CD4-positive, CD25-positive, alpha-beta regulatory T cell (primary cell): ENCODE measurements around the gene FAP. TPM values are rescaled to one million over a fixed set of nuclear protein-coding genes. Genes with fewer than 3 reads are reported as not detected.
A peak's percentile ranks its signal among the peaks of the same experiment; 100 is the strongest.

Experiments used
- ATAC-seq, 2 donors: fragments of 150-1000 bp; cut with Tn5 transposase; one replicate each; pipeline ENCODE4 v1.10.0; 2021; ENCODE audit warnings: low read depth in 2 of 2, moderate number of reproducible peaks in 2 of 2, moderate library complexity in 1 of 2
- DNase-seq, 3 donors: peaks; one replicate each; pipeline versions ENCODE4 v3.0.0 to v3.0.0-alpha.2; 2012 to 2022; ENCODE audit warnings: mixed read lengths in 1 of 3
- H3K27ac ChIP-seq: one replicate; pipeline ENCODE4 v1.7.0; 2013; ENCODE audit warnings: mild to moderate bottlenecking, low read length; ENCODE audit not compliant: insufficient read depth, poor library complexity, severe bottlenecking
- H3K27me3 ChIP-seq: one replicate; pipeline ENCODE4 v1.7.0; 2013; ENCODE audit warnings: low read length; ENCODE audit not compliant: control insufficient read depth, insufficient read depth
- H3K36me3 ChIP-seq: one replicate; pipeline ENCODE4 v1.7.0; 2013; ENCODE audit warnings: mild to moderate bottlenecking, low read length, moderate library complexity; ENCODE audit not compliant: control insufficient read depth, insufficient read depth
- H3K4me1 ChIP-seq: 2 replicates; pipeline ENCODE4 v1.7.0; 2013; ENCODE audit warnings: mild to moderate bottlenecking, low read length; ENCODE audit not compliant: insufficient read depth, control insufficient read depth, poor library complexity, severe bottlenecking
- H3K4me3 ChIP-seq: one replicate; pipeline ENCODE4 v1.7.0; 2013; ENCODE audit warnings: low read depth, mild to moderate bottlenecking, low read length, moderate library complexity
- H3K9me3 ChIP-seq, 2 experiments: 1 replicate in 1 of 2; 2 replicates in 1 of 2; pipeline ENCODE4 v1.7.0; 2013; ENCODE audit warnings: low read length in 2 of 2, mild to moderate bottlenecking in 1 of 2, moderate library complexity in 1 of 2; ENCODE audit not compliant: control insufficient read depth in 2 of 2
- H3K27ac Mint-ChIP-seq, 3 donors: one replicate each; pipeline ENCODE4 v1.8.0; 2020 to 2022; ENCODE audit warnings: mild to moderate bottlenecking in 3 of 3, mixed read lengths in 3 of 3, moderate library complexity in 2 of 3
- H3K27me3 Mint-ChIP-seq: one replicate; pipeline ENCODE4 v1.8.0; 2022; ENCODE audit warnings: mild to moderate bottlenecking, mixed read lengths
- H3K36me3 Mint-ChIP-seq: one replicate; pipeline ENCODE4 v1.8.0; 2020; ENCODE audit warnings: mixed read lengths
- H3K4me1 Mint-ChIP-seq, 4 donors: one replicate each; pipeline ENCODE4 v1.8.0; 2020 to 2022; ENCODE audit warnings: mixed read lengths in 4 of 4, mild to moderate bottlenecking in 1 of 4
- H3K4me3 Mint-ChIP-seq, 4 donors: one replicate each; pipeline ENCODE4 v1.8.0; 2020 to 2022; ENCODE audit warnings: mild to moderate bottlenecking in 4 of 4, mixed read lengths in 4 of 4, moderate library complexity in 3 of 4
- H3K9me3 Mint-ChIP-seq, 7 donors: one replicate each; pipeline ENCODE4 v1.8.0; 2020 to 2022; ENCODE audit warnings: mixed read lengths in 7 of 7, mild to moderate bottlenecking in 3 of 7, moderate library complexity in 2 of 7
- polyA plus RNA-seq, 4 donors: library from polyadenylated mRNA; unstranded; fragments of 300-500 nt; fragmentation: Illumina TruSeq; gene quantifications; one replicate each; pipeline ENCODE4 v1.2.3, GENCODE V29; 2021
- total RNA-seq: library from RNA; stranded (reverse); gene quantifications from one replicate; pipeline ENCODE4 v1.2.3, GENCODE V29; 2022

FAP gene
- total and polyA plus RNA-seq, 5 donors from 2014 or later, result not detected

DNA sequence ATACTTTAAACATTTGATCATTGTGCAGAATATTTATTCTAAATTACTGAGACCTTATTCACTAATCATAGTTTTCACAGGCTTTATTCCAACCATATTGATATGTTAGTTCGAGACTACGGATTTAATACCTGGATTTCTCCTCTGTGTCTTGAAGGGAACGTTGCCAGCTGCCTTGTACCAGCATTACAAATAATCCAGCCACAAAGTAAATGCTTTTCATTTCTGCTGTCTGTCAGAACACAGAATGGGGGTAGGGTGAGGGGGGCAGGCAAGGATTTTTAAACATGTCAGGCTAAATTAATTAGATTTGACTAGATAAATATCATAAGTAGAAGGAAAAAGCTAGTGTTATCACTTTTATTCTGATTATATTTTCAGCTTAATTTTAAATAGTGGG lies 94.3 kb downstream of the FAP start:
- Histone ChIP-seq H3K27ac (no peak overlapping the region), H3K27me3 (peaks cover 29% of the 10 kb centered on the region), H3K36me3 (no peaks in the 10 kb centered on the region), H3K4me3 (no peak overlapping the region), H3K4me1 (no peaks in the 10 kb centered on the region), H3K9me3 (no peaks in the 10 kb centered on the region)
- peaks cover 0 to 3% (median 1%) of the 10 kb centered on the region in 4 donors for H3K4me1 Mint-ChIP-seq
- H3K9me3 Mint-ChIP-seq, result peaks cover 0 to 2% (median 0%) of the 10 kb centered on the region in 7 donors
- no peak for DNase-seq
- ATAC-seq, result no peak
- no peak overlapping the region for H3K4me3 Mint-ChIP-seq
- no peaks in the 10 kb centered on the region for H3K36me3 Mint-ChIP-seq
- no peak overlapping the region for H3K27ac Mint-ChIP-seq
- H3K27me3 Mint-ChIP-seq, result peaks cover 35% of the 10 kb centered on the region

DNA sequence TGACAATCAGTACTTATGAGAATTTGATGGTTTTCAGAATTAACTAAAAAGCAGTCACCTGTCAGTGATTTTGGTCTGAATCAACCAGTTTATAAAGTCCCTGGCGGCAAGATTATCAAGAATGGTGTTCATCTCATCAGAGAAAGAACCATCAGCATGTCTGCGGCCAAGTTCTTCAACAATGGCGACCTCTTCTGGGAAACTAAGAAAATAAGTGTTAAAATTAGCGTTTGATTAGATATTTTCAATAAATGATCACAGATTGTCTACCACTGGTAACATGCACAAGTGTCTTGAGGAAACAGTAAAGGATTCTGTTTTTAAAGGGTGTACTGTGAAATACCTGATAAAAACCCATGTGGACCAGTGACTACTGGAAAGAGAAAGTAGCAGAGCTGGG lies 99.3 kb downstream of the FAP start:
- Mint-ChIP-seq H3K36me3 (no peaks in the 10 kb centered on the region), H3K27me3 (peaks cover 41% of the 10 kb centered on the region), H3K4me3 (no peak overlapping the region), H3K27ac (no peak overlapping the region), H3K9me3 (peaks cover 0 to 2% (median 0%) of the 10 kb centered on the region in 7 donors), H3K4me1 (no peaks in the 10 kb centered on the region)
- Histone ChIP-seq H3K9me3 (no peaks in the 10 kb centered on the region), H3K4me1 (no peaks in the 10 kb centered on the region), H3K27ac (no peak overlapping the region), H3K4me3 (no peak overlapping the region), H3K36me3 (no peaks in the 10 kb centered on the region), H3K27me3 (peaks cover 39% of the 10 kb centered on the region)
- DNase-seq (no peak), ATAC-seq (no peak)

DNA sequence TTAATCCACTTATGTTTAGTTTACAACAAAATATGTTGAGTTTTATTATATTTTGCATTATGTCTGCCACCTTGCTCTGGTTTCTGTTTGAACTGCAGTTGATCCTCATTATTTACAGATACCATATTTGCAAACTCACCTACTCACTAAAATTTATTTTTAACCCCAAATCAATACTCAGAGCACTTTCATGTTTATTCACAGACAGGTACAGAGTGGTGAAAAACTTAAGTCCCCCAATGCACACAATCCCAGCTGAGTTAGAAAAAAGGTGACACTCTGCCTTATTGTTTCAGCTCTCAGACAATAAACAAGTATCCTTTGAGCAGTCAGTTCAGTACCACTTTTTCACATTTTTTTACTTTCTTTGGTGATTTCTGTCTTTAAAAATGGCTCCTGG lies 104.9 kb downstream of the FAP start:
- Histone ChIP-seq H3K9me3 (no peaks in the 10 kb centered on the region), H3K27me3 (peaks cover 20% of the 10 kb centered on the region), H3K4me1 (no peaks in the 10 kb centered on the region), H3K27ac (no peak overlapping the region), H3K36me3 (no peaks in the 10 kb centered on the region), H3K4me3 (no peak overlapping the region)
- Mint-ChIP-seq H3K27ac (no peak overlapping the region), H3K4me3 (no peak overlapping the region), H3K36me3 (no peaks in the 10 kb centered on the region), H3K27me3 (peaks cover 34% of the 10 kb centered on the region), H3K4me1 (no peaks in the 10 kb centered on the region), H3K9me3 (peaks cover 0 to 2% (median 0%) of the 10 kb centered on the region in 7 donors)
- ATAC-seq (no peak), DNase-seq (no peak)

DNA sequence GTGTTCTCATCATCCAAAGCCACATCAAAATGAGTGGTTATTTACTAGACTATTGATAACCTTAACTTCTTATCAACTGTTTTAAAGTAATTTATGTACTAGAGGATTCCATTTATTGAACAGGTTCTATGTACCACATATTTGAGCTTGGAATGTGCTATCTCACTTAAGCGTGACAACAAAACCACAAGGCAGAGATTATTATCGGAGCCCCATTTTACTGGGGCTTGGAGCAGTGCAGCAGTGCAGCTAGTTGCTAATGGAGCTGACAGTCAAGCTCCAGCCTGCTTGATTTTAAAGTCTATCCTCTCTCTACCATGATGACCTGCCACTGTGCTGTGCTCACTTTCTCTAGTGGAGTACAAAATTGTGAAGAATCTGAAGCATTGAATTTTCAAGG lies 115.8 kb downstream of the FAP start:
- peaks cover 2% of the 10 kb centered on the region for H3K27me3 Mint-ChIP-seq
- H3K4me3 Mint-ChIP-seq, result no peak overlapping the region
- no peaks in the 10 kb centered on the region for H3K9me3 Mint-ChIP-seq
- H3K9me3 ChIP-seq, result no peaks in the 10 kb centered on the region
- ATAC-seq (no peak), DNase-seq (no peak)
- no peak overlapping the region for H3K4me3 ChIP-seq
- H3K27ac Mint-ChIP-seq, result no peak overlapping the region
- H3K36me3 ChIP-seq, result no peaks in the 10 kb centered on the region
- peaks cover 7 to 9% (median 8%) of the 10 kb centered on the region in 4 donors for H3K4me1 Mint-ChIP-seq
- H3K27me3 ChIP-seq, result peaks cover 2% of the 10 kb centered on the region
- H3K27ac ChIP-seq, result no peak overlapping the region
- no peaks in the 10 kb centered on the region for H3K4me1 ChIP-seq
- H3K36me3 Mint-ChIP-seq, result no peaks in the 10 kb centered on the region

DNA sequence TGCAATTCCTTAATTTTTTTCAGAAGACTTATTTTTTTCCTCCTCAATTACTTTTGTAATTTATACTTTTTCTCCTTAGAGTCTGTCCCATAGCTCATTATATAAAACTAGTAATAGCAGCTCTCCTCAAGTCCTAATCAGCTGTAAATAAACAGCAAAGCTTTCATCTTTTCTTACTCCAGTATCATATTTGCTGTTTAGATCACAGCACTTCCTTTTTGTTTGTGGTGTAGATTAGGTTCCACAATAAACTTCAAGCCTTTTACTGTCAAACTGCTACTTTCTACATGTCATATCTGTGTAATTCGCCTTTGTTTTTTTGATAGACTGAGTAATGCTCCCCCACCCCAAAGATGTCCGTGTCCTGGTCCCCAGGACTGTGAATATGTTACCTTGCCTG lies 116.7 kb downstream of the FAP start:
- H3K9me3 Mint-ChIP-seq, result no peaks in the 10 kb centered on the region
- H3K36me3 ChIP-seq, result no peaks in the 10 kb centered on the region
- H3K4me1 Mint-ChIP-seq, result peaks cover 7 to 9% (median 8%) of the 10 kb centered on the region in 4 donors
- no peak overlapping the region for H3K27ac ChIP-seq
- no peak for ATAC-seq
- DNase-seq, result no peak
- peak overlapping the region; percentile 31 to 74 (median 66) for H3K27ac Mint-ChIP-seq
- H3K36me3 Mint-ChIP-seq, result no peaks in the 10 kb centered on the region
- H3K9me3 ChIP-seq, result no peaks in the 10 kb centered on the region
- no peak overlapping the region for H3K4me3 ChIP-seq
- H3K4me3 Mint-ChIP-seq, result no peak overlapping the region
- no peaks in the 10 kb centered on the region for H3K27me3 Mint-ChIP-seq
- H3K4me1 ChIP-seq, result no peaks in the 10 kb centered on the region
- peaks cover 2% of the 10 kb centered on the region for H3K27me3 ChIP-seq

DNA sequence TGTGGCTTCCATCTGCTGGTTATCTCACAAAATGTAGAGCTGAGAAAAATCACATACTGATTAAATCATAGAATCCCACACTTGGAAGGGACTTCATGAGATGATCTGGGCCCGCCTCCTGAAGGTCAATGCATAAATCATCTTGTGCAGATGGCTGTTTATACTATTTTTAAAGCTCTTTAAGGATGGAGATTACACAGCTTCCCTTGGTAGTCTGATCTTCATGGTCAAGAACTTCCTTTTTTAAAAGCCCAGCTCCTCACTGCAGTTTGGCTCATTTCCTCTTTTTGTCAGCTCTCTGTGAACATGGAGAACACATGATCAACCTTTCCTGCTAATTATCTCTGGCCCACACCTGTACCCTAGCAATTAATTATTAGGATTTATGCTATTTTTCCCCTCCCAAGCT lies 117.1 kb downstream of the FAP start:
- DNase-seq (no peak), ATAC-seq (no peak)
- Histone ChIP-seq H3K4me1 (no peaks in the 10 kb centered on the region), H3K9me3 (no peaks in the 10 kb centered on the region), H3K36me3 (no peaks in the 10 kb centered on the region), H3K4me3 (no peak overlapping the region), H3K27ac (no peak overlapping the region), H3K27me3 (peaks cover 2% of the 10 kb centered on the region)
- no peaks in the 10 kb centered on the region for H3K27me3 Mint-ChIP-seq
- peak overlapping the region in 1 of 3 donors; percentile 66 for H3K27ac Mint-ChIP-seq
- no peaks in the 10 kb centered on the region for H3K9me3 Mint-ChIP-seq
- no peak overlapping the region for H3K4me3 Mint-ChIP-seq
- no peaks in the 10 kb centered on the region for H3K36me3 Mint-ChIP-seq
- peaks cover 7 to 9% (median 8%) of the 10 kb centered on the region in 4 donors for H3K4me1 Mint-ChIP-seq

DNA sequence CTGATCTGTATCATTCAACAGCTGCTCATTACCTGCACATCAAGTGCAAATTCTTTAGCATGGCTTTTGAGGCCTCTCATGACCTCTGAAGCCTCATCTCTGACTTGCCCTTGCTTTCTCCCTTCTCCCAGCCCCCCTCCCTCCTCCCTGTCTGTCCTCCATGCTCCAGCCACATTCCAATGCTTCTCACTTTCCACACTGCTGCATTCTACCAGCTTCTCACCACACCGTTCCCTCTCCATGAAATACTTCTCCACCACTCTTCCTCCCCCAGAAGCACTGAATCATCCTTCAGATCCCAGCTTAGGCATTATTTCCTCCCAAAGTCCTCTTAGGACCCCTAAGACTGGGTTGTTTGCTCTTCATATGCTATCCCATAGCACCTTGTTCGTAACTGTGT lies 118.1 kb downstream of the FAP start:
- H3K4me3 ChIP-seq, result no peak overlapping the region
- DNase-seq, result no peak
- no peak overlapping the region for H3K27ac ChIP-seq
- no peak for ATAC-seq
- peaks cover 7 to 9% (median 8%) of the 10 kb centered on the region in 4 donors for H3K4me1 Mint-ChIP-seq
- no peaks in the 10 kb centered on the region for H3K9me3 ChIP-seq
- no peak overlapping the region for H3K4me3 Mint-ChIP-seq
- H3K27me3 Mint-ChIP-seq, result no peaks in the 10 kb centered on the region
- H3K4me1 ChIP-seq, result peaks cover under 1% of the 10 kb centered on the region
- H3K9me3 Mint-ChIP-seq, result no peaks in the 10 kb centered on the region
- no peaks in the 10 kb centered on the region for H3K36me3 ChIP-seq
- H3K27me3 ChIP-seq, result peaks cover 2% of the 10 kb centered on the region
- H3K36me3 Mint-ChIP-seq, result no peaks in the 10 kb centered on the region
- H3K27ac Mint-ChIP-seq, result peak overlapping the region in 1 of 3 donors; percentile 45
